ENCODE measurements around the gene OCLN. TPM values are rescaled to one million over a fixed set of nuclear protein-coding genes. Genes with fewer than 3 reads are reported as not detected.
"Not testable (repeated sequence)": the region's sequence is repeated elsewhere in the genome, so short reads cannot be mapped to it uniquely, and the experiment has no call there.

The OCLN gene
- total and polyA plus RNA-seq, 2 donors from 2014 or later = 13.5 to 127 TPM

GRCh38 chr5:69477170-69477569 is 15.4 kb upstream of the OCLN start:
- Histone ChIP-seq H3K27ac (ENCODE audit: low read depth in 2 of 2, low read length in 2 of 2) (no peak overlapping the region), H3K9ac (ENCODE audit: low read length in 3 of 3) (no peak overlapping the region), H3K27me3 (ENCODE audit: control insufficient read depth, insufficient read depth, low read length) (no peaks in the 10 kb centered on the region), H3K4me1 (ENCODE audit: control insufficient read depth in 2 of 3, insufficient read depth in 2 of 3, low read depth in 1 of 3, low read length in 3 of 3) (no peaks in the 10 kb centered on the region), H3K36me3 (ENCODE audit: control insufficient read depth in 2 of 3, insufficient read depth in 3 of 3, low read length in 3 of 3) (no peaks in the 10 kb centered on the region), H3K4me3 (ENCODE audit: low read length in 3 of 3) (no peak overlapping the region), H3K9me3 (ENCODE audit: control insufficient read depth in 2 of 3, insufficient read depth in 1 of 3, low read length in 3 of 3) (no peaks in the 10 kb centered on the region)
- TF ChIP-seq, protein P1, sequence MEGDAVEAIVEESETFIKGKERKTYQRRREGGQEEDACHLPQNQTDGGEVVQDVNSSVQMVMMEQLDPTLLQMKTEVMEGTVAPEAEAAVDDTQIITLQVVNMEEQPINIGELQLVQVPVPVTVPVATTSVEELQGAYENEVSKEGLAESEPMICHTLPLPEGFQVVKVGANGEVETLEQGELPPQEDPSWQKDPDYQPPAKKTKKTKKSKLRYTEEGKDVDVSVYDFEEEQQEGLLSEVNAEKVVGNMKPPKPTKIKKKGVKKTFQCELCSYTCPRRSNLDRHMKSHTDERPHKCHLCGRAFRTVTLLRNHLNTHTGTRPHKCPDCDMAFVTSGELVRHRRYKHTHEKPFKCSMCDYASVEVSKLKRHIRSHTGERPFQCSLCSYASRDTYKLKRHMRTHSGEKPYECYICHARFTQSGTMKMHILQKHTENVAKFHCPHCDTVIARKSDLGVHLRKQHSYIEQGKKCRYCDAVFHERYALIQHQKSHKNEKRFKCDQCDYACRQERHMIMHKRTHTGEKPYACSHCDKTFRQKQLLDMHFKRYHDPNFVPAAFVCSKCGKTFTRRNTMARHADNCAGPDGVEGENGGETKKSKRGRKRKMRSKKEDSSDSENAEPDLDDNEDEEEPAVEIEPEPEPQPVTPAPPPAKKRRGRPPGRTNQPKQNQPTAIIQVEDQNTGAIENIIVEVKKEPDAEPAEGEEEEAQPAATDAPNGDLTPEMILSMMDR (IDR thresholded peaks at IDR 0.05; ENCODE audit: borderline replicate concordance, extremely low read depth, insufficient read depth) = no peak
- intact Hi-C loops (cut with DNase I) = no loop called here
- no peak for FAIRE-seq
- no peak for DNase-seq

DNA sequence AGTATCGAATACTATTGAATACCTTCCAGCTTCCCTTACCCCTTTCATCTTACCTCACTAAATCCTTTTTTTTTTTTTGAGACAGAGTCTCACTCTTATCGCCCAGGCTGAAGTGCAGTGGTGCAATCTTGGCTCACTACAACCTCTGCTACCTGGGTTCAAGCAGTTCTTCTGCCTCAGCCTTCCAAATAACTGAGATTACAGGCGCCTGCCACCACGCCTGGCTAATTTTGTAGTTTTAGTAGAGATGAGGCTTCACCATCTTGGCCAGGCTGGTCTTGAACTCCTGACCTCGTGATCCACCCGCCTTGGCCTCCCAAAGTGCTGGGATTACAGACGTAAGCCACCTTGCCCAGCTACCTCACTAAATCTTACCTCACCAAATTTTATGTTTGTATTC is 14.3 kb upstream of the OCLN start:
- H3K9me3 ChIP-seq (ENCODE audit: control insufficient read depth in 2 of 3, insufficient read depth in 1 of 3, low read length in 3 of 3); intact Hi-C loops (cut with DNase I); H3K36me3 ChIP-seq (ENCODE audit: control insufficient read depth in 2 of 3, insufficient read depth in 3 of 3, low read length in 3 of 3); FAIRE-seq; H3K4me1 ChIP-seq (ENCODE audit: control insufficient read depth in 2 of 3, insufficient read depth in 2 of 3, low read depth in 1 of 3, low read length in 3 of 3); H3K9ac ChIP-seq (ENCODE audit: low read length in 3 of 3); H3K27ac ChIP-seq (ENCODE audit: low read depth in 2 of 2, low read length in 2 of 2); H3K27me3 ChIP-seq (ENCODE audit: control insufficient read depth, insufficient read depth, low read length); DNase-seq; H3K4me3 ChIP-seq (ENCODE audit: low read length in 3 of 3): not testable (repeated sequence)

- Histone ChIP-seq H3K36me3 (ENCODE audit: control insufficient read depth in 2 of 3, insufficient read depth in 3 of 3, low read length in 3 of 3) (no peaks in the 10 kb centered on the region), H3K9me3 (ENCODE audit: control insufficient read depth in 2 of 3, insufficient read depth in 1 of 3, low read length in 3 of 3) (no peaks in the 10 kb centered on the region), H3K4me3 (ENCODE audit: low read length in 3 of 3) (no peak overlapping the region), H3K27me3 (ENCODE audit: control insufficient read depth, insufficient read depth, low read length) (no peaks in the 10 kb centered on the region), H3K27ac (ENCODE audit: low read depth in 2 of 2, low read length in 2 of 2) (no peak overlapping the region), H3K9ac (ENCODE audit: low read length in 3 of 3) (no peak overlapping the region), H3K4me1 (ENCODE audit: control insufficient read depth in 2 of 3, insufficient read depth in 2 of 3, low read depth in 1 of 3, low read length in 3 of 3) (no peaks in the 10 kb centered on the region)
- intact Hi-C loops (cut with DNase I) = no loop called here
- TF ChIP-seq, protein P1 (IDR thresholded peaks at IDR 0.05; ENCODE audit: borderline replicate concordance, extremely low read depth, insufficient read depth) = no peak
- FAIRE-seq (no peak), DNase-seq (no peak)
Measured at GRCh38 chr5:69484891-69485290, 7.7 kb upstream of the OCLN start.

DNA sequence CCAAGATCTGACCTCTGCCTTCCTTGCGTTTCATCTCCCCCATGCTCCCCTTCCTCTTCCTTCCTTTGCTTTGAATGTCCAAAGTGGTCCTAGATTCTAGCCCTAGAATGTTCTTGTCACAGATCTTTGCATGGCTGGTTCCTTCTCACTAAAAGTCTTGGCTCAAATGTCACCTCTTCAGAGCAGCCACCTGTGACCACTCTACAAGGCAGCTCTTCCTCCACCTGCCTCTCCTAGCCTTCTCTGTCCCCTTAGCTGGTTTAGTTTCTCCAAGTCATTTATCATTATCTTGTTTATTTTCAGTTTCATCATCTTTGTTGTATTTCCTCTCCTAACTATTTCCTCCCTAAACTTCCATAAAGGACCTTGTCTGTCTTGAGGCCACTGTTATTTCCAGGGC is 7.1 kb upstream of the OCLN start:
- no peak for FAIRE-seq
- no peak overlapping the region for H3K9ac ChIP-seq (ENCODE audit: low read length in 3 of 3)
- TF ChIP-seq, protein P1 (IDR thresholded peaks at IDR 0.05; ENCODE audit: borderline replicate concordance, extremely low read depth, insufficient read depth) = no peak
- intact Hi-C loops (cut with DNase I) = no loop called here
- no peak overlapping the region for H3K27ac ChIP-seq (ENCODE audit: low read depth in 2 of 2, low read length in 2 of 2)
- no peaks in the 10 kb centered on the region for H3K9me3 ChIP-seq (ENCODE audit: control insufficient read depth in 2 of 3, insufficient read depth in 1 of 3, low read length in 3 of 3)
- DNase-seq = peak in 1 of 5 donors; percentile 12
- no peaks in the 10 kb centered on the region for H3K36me3 ChIP-seq (ENCODE audit: control insufficient read depth in 2 of 3, insufficient read depth in 3 of 3, low read length in 3 of 3)
- H3K4me1 ChIP-seq (ENCODE audit: control insufficient read depth in 2 of 3, insufficient read depth in 2 of 3, low read depth in 1 of 3, low read length in 3 of 3) = no peaks in the 10 kb centered on the region
- H3K4me3 ChIP-seq (ENCODE audit: low read length in 3 of 3) = no peak overlapping the region
- H3K27me3 ChIP-seq (ENCODE audit: control insufficient read depth, insufficient read depth, low read length) = no peaks in the 10 kb centered on the region
